Activated CD8-positive, alpha-beta T cell treated with anti-CD3 and anti-CD28 coated beads for 36 hours (primary cell): ENCODE data around the gene FBXW5. TPM values are rescaled to one million over a fixed set of nuclear protein-coding genes. Genes with fewer than 3 reads are reported as not detected.

ENCODE experiments used
- ATAC-seq: fragments of 200-7000 bp; cut with Tn5 transposase; one replicate; pipeline ENCODE4 v1.10.0; 2021; ENCODE audit warnings: mild to moderate bottlenecking, moderate library complexity
- CTCF ChIA-PET: fragments of 350-600 bp; sonication (Branson Sonifier 250); formaldehyde crosslinking; loops from one replicate; lab custom pipeline; 2021; ENCODE audit warnings: antibody characterized with exemption; lab: Charles Lee
- POLR2A ChIA-PET: fragments of 350-600 bp; sonication (Branson Sonifier 250); formaldehyde crosslinking; loops from one replicate; lab custom pipeline; 2021; ENCODE audit warnings: antibody characterized with exemption; lab: Charles Lee
- DNase-seq: peaks from one replicate; pipeline ENCODE4 v3.0.0-alpha.2; 2020
- H3K27ac Mint-ChIP-seq: one replicate; pipeline ENCODE4 v1.8.0; 2021; ENCODE audit warnings: mild to moderate bottlenecking, mixed read lengths
- H3K27me3 Mint-ChIP-seq: one replicate; pipeline ENCODE4 v1.8.0; 2021; ENCODE audit warnings: mixed read lengths
- H3K36me3 Mint-ChIP-seq: one replicate; pipeline ENCODE4 v1.8.0; 2021; ENCODE audit warnings: low read depth, mixed read lengths
- H3K4me1 Mint-ChIP-seq: one replicate; pipeline ENCODE4 v1.8.0; 2021; ENCODE audit warnings: low read depth, mixed read lengths
- H3K4me3 Mint-ChIP-seq: one replicate; pipeline ENCODE4 v1.8.0; 2021; ENCODE audit warnings: mild to moderate bottlenecking, moderate library complexity, mixed read lengths
- H3K9me3 Mint-ChIP-seq: one replicate; pipeline ENCODE4 v1.8.0; 2021; ENCODE audit warnings: mixed read lengths
- intact Hi-C: fragments of 100-400 bp; cut with micrococcal nuclease; formaldehyde crosslinking; loops from one replicate; pipeline ENCODE4 v1.10.0; 2022
- total RNA-seq, 2 experiments: library from RNA; stranded (reverse); gene quantifications; one replicate each; pipeline ENCODE4 v1.2.3, GENCODE V29; 2021
- TF ChIP-seq, protein P1 (sequence below): fragments of 200-600 bp; IDR thresholded peaks from one replicate; pipeline ENCODE4 v1.8.0; 2022; ENCODE audit warnings: antibody characterized with exemption, mild to moderate bottlenecking

Gene FBXW5
- total RNA-seq, 2 experiments from 2014 or later: 53.4 to 54.0 TPM

- intact Hi-C loops: no loop called here
- POLR2A ChIA-PET: interaction anchor here (2.3 kb wide), 1 partner anchor 9 kb away, joined by 10 read pairs; no protein-coding TSS in a partner anchor
Observed at GRCh38 chr9:136965771-136966484, 21.4 kb upstream of the FBXW5 start.

DNA sequence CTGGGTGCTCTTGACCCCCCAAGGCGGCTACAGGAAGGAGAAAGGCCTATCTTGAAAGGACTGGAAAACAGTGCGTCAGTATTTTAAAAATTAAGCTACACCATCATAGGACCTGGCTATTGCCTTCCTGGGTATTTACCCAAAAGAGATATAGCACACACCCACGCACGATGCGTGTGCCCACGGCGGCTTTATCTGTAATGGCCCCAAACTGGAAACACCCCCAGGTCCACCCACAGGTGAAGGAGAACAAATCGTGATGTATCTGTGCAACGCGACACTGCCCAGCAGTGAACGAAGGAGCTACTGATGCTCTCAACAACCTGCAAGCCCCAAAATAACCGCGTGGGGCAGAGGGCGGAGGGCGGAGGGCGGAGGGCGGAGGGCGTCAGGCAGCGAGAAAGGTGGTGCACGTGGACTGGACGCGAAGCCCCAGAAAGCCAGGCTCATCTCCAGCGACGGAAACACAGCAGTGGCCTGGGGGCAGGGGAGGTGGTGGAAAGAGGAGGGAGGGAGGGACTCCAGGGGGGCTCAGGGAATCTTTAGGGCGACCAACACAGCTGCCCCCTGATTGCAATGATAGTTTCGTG, 20.4 kb upstream of the FBXW5 start:
- ChIA-PET CTCF (interaction anchor here (0.9 to 2.2 kb wide), 2 partner anchors 11 to 62 kb away, joined by 3 to 7 read pairs; no protein-coding TSS in a partner anchor), POLR2A (interaction anchor here (0.6 to 2.3 kb wide), 3 partner anchors 10 to 1564 kb away, joined by 3 to 10 read pairs (median 3); partner anchors contain the start of gene PAXX)
- DNase-seq (no peak), ATAC-seq (no peak)
- TF ChIP-seq, protein P1, sequence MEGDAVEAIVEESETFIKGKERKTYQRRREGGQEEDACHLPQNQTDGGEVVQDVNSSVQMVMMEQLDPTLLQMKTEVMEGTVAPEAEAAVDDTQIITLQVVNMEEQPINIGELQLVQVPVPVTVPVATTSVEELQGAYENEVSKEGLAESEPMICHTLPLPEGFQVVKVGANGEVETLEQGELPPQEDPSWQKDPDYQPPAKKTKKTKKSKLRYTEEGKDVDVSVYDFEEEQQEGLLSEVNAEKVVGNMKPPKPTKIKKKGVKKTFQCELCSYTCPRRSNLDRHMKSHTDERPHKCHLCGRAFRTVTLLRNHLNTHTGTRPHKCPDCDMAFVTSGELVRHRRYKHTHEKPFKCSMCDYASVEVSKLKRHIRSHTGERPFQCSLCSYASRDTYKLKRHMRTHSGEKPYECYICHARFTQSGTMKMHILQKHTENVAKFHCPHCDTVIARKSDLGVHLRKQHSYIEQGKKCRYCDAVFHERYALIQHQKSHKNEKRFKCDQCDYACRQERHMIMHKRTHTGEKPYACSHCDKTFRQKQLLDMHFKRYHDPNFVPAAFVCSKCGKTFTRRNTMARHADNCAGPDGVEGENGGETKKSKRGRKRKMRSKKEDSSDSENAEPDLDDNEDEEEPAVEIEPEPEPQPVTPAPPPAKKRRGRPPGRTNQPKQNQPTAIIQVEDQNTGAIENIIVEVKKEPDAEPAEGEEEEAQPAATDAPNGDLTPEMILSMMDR: no peak
- Mint-ChIP-seq H3K27me3 (no peaks in the 10 kb centered on the region), H3K27ac (no peak overlapping the region), H3K4me3 (no peak overlapping the region), H3K36me3 (no peaks in the 10 kb centered on the region), H3K9me3 (no peaks in the 10 kb centered on the region), H3K4me1 (peaks cover 33% of the 10 kb centered on the region)
- intact Hi-C loops: no loop called here

More at GRCh38 chr9:136965771-136966484, 21.4 kb upstream of the FBXW5 start:
- DNase-seq (peak; percentile 73), ATAC-seq (peak; percentile 81)
- no peaks in the 10 kb centered on the region for H3K36me3 Mint-ChIP-seq
- no peaks in the 10 kb centered on the region for H3K27me3 Mint-ChIP-seq
- peaks cover 23% of the 10 kb centered on the region for H3K4me1 Mint-ChIP-seq
- H3K4me3 Mint-ChIP-seq: peak overlapping the region; percentile 39
- TF ChIP-seq, protein P1: no peak
- H3K27ac Mint-ChIP-seq: peak overlapping the region; percentile 53
- CTCF ChIA-PET: interaction anchor here (0.9 to 2.2 kb wide), 3 partner anchors 10 to 69 kb away, joined by 3 to 7 read pairs (median 3); no protein-coding TSS in a partner anchor
- H3K9me3 Mint-ChIP-seq: no peaks in the 10 kb centered on the region

- ChIA-PET POLR2A (interaction anchor here (2.3 kb wide), 1 partner anchor 11 kb away, joined by 10 read pairs; no protein-coding TSS in a partner anchor), CTCF (interaction anchor here (2.2 kb wide), 1 partner anchor 12 kb away, joined by 7 read pairs; no protein-coding TSS in a partner anchor)
- H3K4me3 Mint-ChIP-seq: no peak overlapping the region
- H3K27me3 Mint-ChIP-seq: no peaks in the 10 kb centered on the region
- ATAC-seq (no peak), DNase-seq (no peak)
- TF ChIP-seq, protein P1: no peak
- H3K4me1 Mint-ChIP-seq: peaks cover 33% of the 10 kb centered on the region
- no peak overlapping the region for H3K27ac Mint-ChIP-seq
- no peaks in the 10 kb centered on the region for H3K9me3 Mint-ChIP-seq
- no peaks in the 10 kb centered on the region for H3K36me3 Mint-ChIP-seq
- intact Hi-C loops: no loop called here
Observed at GRCh38 chr9:136964171-136964689, 19.7 kb upstream of the FBXW5 start.

DNA sequence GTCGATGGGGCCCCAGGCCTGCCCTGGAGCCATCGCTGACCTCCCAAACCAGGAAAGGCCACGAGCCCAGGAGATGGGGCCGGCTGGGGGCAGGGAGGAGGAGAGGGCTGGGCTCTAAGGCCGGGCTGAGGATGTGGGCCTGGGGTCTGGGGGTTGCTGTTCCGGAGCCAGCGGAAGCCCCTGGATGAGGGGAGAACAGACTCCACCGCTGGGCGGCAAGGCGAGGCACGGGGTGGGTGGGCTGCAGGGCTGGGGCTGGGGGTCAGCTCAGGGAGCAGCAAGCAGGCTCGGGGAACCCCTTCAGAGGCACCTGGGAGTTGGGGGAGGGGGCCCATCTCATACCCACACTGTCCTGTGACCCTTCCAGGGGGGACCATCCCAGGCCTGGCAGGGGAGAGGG, 19.2 kb upstream of the FBXW5 start:
- no peaks in the 10 kb centered on the region for H3K27me3 Mint-ChIP-seq
- ATAC-seq: no peak
- intact Hi-C loops: no loop called here
- POLR2A ChIA-PET: no interaction called here
- H3K9me3 Mint-ChIP-seq: no peaks in the 10 kb centered on the region
- TF ChIP-seq, protein P1: no peak
- H3K4me1 Mint-ChIP-seq: peaks cover 33% of the 10 kb centered on the region
- DNase-seq: no peak
- no peaks in the 10 kb centered on the region for H3K36me3 Mint-ChIP-seq
- CTCF ChIA-PET: interaction anchor here (1.0 to 1.3 kb wide), 2 partner anchors 12 to 16 kb away, joined by 4 read pairs; no protein-coding TSS in a partner anchor
- no peak overlapping the region for H3K27ac Mint-ChIP-seq
- H3K4me3 Mint-ChIP-seq: no peak overlapping the region
